Muscle layer of duodenum (tissue), 2 donors: Measurements from ENCODE around the gene PCDHB8.
"Not testable (repeated sequence)": the region's sequence is repeated elsewhere in the genome, so short reads cannot be mapped to it uniquely, and the experiment has no call there.

ENCODE experiments used
- H3K27ac ChIP-seq: one replicate; pipeline ENCODE4 v1.7.0; 2013; ENCODE audit warnings: mild to moderate bottlenecking, low read length
- H3K27me3 ChIP-seq: one replicate; pipeline ENCODE4 v1.7.0; 2013; ENCODE audit warnings: low read depth, mild to moderate bottlenecking, control low read depth, low read length
- H3K36me3 ChIP-seq, 2 donors: one replicate each; pipeline ENCODE4 v1.7.0; 2013; ENCODE audit warnings: low read length in 2 of 2, control low read depth in 1 of 2, mild to moderate bottlenecking in 1 of 2; ENCODE audit not compliant: insufficient read depth in 2 of 2, control insufficient read depth in 1 of 2
- H3K4me1 ChIP-seq, 2 donors: one replicate each; pipeline ENCODE4 v1.7.0; 2013; ENCODE audit warnings: low read length in 2 of 2, mild to moderate bottlenecking in 2 of 2, control low read depth in 1 of 2, moderate library complexity in 1 of 2; ENCODE audit not compliant: insufficient read depth in 2 of 2, control insufficient read depth in 1 of 2
- H3K4me3 ChIP-seq, 2 donors: one replicate each; pipeline ENCODE4 v1.7.0; 2013; ENCODE audit warnings: low read length in 2 of 2, low read depth in 1 of 2, mild to moderate bottlenecking in 1 of 2
- H3K9me3 ChIP-seq, 2 donors: one replicate each; pipeline ENCODE4 v1.7.0; 2013; ENCODE audit warnings: low read length in 2 of 2, control low read depth in 1 of 2, mild to moderate bottlenecking in 1 of 2; ENCODE audit not compliant: control insufficient read depth in 1 of 2
- donor health status: healthy.

Gene PCDHB8

DNA sequence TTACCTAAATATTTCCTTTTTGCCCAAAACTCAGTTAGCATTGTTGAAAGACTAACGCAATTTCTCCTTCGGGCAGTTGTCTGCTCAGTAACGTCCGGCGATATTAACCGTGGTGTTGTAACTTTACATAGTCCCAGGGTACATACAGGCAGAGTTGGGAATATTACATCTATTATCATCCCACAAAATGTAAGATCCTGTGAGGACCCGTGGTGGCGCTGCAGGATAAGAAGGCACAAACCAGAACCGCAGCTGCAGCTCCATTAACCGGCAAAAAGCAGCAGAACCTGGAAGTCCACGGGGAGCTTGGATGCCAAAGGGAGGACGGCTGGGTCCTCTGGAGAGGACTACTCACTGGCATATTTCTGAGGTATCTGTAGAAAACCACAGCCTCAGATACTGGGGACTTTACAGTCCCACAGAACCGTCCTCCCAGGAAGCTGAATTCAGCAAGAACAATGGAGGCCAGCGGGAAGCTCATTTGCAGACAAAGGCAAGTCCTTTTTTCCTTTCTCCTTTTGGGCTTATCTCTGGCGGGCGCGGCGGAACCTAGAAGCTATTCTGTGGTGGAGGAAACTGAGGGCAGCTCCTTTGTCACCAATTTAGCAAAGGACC, at the start of gene PCDHB8:
PCDHB8 (plus strand) TSS at position 214 of the 615 bp plus-strand sequence; CDS start at position 459, 245 bp downstream.
- H3K27ac ChIP-seq, H3K4me1 ChIP-seq, H3K27me3 ChIP-seq, H3K36me3 ChIP-seq: not testable (repeated sequence)
- Histone ChIP-seq H3K4me3 (peak within 1 kb of the TSS in 1 of 2 donors; percentile 17), H3K9me3 (peaks cover 43 to 66% of the 10 kb centered on the region in 2 donors)

DNA sequence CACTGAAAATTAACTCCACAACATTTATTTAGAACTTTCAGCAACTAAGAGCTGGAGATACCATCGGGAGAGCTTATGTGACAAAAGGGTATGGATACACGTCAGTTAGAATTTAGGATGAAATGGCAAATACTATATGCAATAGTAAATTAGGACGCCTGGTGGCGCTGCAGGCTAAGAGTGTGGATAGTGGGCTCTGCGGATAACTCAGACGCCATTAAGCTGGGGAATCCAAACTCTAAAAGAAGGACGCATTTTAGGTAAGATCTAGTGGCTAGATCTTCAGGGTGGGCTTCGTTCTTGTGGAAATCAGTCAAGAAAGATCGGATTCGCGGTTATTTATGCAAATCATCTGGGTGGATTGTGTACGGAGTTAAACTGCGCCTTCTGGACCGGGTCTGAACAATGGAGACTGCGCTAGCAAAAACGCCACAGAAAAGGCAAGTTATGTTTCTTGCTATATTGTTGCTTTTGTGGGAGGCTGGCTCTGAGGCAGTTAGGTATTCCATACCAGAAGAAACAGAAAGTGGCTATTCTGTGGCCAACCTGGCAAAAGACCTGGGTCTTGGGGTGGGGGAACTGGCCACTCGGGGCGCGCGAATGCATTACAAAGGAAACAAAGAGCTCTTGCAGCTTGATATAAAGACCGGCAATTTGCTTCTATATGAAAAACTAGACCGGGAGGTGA, 42.4 kb upstream of the PCDHB8 start, which contains the start of gene PCDHB5:
PCDHB5 (plus strand) TSS at position 177 of the 688 bp plus-strand sequence; CDS start at position 406, 229 bp downstream.
- no peaks in the 10 kb centered on the region for H3K36me3 ChIP-seq
- peak within 1 kb of the TSS; percentile 42 to 69 for H3K4me3 ChIP-seq
- H3K27me3 ChIP-seq: no peaks in the 10 kb centered on the region
- H3K4me1 ChIP-seq: no peaks in the 10 kb centered on the region
- peaks cover 24 to 62% of the 10 kb centered on the region in 2 donors for H3K9me3 ChIP-seq
- no peak within 1 kb of the TSS for H3K27ac ChIP-seq

DNA sequence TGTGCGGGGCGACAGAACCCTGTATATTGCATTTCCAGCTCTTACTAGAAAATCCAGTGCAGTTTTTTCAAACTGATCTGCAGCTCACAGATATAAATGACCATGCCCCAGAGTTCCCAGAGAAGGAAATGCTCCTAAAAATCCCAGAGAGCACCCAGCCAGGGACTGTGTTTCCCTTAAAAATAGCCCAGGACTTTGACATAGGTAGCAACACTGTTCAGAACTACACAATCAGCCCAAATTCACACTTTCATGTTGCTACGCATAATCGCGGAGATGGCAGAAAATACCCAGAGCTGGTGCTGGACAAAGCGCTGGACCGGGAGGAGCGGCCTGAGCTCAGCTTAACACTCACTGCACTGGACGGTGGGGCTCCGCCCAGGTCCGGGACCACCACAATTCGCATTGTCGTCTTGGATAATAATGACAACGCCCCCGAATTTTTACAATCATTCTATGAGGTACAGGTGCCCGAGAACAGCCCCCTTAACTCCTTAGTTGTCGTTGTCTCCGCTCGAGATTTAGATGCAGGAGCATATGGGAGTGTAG, 41.8 kb upstream of the PCDHB8 start:
- peaks cover 24 to 61% of the 10 kb centered on the region in 2 donors for H3K9me3 ChIP-seq
- H3K27ac ChIP-seq: no peak overlapping the region
- peak overlapping the region; percentile 42 to 69 for H3K4me3 ChIP-seq
- no peaks in the 10 kb centered on the region for H3K27me3 ChIP-seq
- no peaks in the 10 kb centered on the region for H3K4me1 ChIP-seq
- H3K36me3 ChIP-seq: no peaks in the 10 kb centered on the region

DNA sequence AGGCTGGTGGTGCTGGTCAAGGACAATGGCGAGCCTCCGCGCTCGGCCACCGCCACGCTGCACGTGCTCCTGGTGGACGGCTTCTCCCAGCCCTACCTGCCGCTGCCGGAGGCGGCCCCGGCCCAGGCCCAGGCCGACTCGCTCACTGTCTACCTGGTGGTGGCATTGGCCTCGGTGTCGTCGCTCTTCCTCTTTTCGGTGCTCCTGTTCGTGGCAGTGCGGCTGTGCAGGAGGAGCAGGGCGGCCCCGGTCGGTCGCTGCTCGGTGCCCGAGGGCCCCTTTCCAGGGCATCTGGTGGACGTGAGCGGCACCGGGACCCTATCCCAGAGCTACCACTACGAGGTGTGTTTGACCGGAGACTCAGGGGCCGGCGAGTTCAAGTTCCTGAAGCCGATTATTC, 40.2 kb upstream of the PCDHB8 start:
- H3K27me3 ChIP-seq, H3K27ac ChIP-seq, H3K4me1 ChIP-seq, H3K36me3 ChIP-seq: not testable (repeated sequence)
- Histone ChIP-seq H3K4me3 (peak overlapping the region in 1 of 2 donors; percentile 69), H3K9me3 (peaks cover 22 to 61% of the 10 kb centered on the region in 2 donors)

DNA sequence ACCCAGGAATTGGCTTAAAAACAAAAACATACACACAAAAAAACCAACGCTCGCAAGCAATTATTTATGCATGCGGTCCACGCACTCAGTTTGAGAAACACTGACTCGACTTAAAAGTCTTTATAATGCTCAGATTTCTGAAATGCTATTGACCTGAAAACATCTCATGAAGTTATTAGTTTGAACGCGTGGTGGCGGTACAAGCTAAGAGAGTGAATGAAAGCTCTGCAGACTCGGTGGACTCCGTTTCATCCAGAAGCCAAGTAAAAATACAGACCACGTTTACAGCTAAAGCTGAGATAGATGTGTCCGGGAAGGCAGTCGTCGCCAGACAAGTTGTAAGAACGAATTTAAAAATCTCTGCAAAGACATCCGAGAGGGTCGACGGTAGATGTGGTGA, 27.8 kb upstream of the PCDHB8 start, which contains the start of gene PCDHB6:
PCDHB6 (plus strand) TSS at position 246 of the 400 bp plus-strand sequence. CDS start 201 bp downstream, outside the sequence.
- Histone ChIP-seq H3K4me1 (no peaks in the 10 kb centered on the region), H3K36me3 (no peaks in the 10 kb centered on the region), H3K27ac (no peak within 1 kb of the TSS), H3K9me3 (peaks cover 16 to 61% of the 10 kb centered on the region in 2 donors), H3K27me3 (no peaks in the 10 kb centered on the region), H3K4me3 (peak within 1 kb of the TSS; percentile 41 to 50)

DNA sequence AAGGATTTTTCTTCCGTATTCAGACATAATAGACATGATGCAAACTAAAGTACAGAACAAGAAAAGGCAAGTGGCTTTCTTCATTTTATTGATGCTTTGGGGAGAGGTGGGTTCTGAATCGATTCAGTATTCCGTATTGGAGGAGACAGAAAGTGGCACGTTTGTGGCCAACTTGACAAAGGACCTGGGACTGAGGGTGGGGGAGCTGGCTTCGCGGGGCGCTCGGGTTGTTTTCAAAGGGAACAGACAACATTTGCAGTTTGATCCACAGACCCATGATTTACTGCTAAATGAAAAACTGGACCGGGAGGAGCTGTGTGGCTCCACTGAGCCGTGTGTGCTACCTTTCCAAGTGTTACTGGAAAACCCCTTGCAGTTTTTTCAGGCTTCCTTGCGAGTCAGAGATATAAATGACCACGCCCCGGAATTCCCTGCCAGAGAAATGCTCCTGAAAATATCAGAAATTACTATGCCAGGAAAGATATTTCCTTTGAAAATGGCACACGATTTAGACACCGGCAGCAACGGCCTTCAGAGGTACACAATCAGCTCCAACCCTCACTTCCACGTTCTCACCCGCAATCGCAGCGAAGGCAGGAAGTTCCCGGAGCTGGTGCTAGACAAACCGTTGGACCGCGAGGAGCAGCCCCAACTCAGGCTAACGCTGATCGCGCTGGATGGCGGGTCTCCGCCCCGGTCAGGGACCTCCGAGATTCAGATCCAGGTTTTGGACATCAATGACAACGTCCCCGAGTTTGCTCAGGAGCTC, 27.2 kb upstream of the PCDHB8 start:
- Histone ChIP-seq H3K27me3 (no peaks in the 10 kb centered on the region), H3K4me3 (peak overlapping the region; percentile 41 to 50), H3K9me3 (peaks cover 16 to 66% of the 10 kb centered on the region in 2 donors), H3K27ac (no peak overlapping the region), H3K4me1 (no peaks in the 10 kb centered on the region), H3K36me3 (no peaks in the 10 kb centered on the region)

DNA sequence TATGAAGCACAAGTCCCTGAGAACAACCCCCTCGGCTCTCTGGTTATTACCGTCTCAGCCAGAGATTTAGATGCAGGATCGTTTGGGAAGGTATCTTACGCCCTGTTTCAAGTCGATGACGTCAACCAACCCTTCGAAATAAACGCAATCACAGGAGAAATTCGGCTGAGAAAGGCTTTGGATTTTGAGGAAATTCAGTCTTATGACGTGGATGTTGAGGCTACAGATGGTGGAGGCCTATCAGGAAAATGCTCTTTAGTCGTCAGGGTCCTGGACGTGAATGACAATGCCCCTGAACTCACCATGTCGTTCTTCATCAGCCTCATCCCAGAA, 26.6 kb upstream of the PCDHB8 start:
- Histone ChIP-seq H3K27me3 (no peaks in the 10 kb centered on the region), H3K36me3 (no peaks in the 10 kb centered on the region), H3K4me3 (peak overlapping the region; percentile 8 to 50), H3K4me1 (no peaks in the 10 kb centered on the region), H3K27ac (no peak overlapping the region), H3K9me3 (peaks cover 16 to 70% of the 10 kb centered on the region in 2 donors)

DNA sequence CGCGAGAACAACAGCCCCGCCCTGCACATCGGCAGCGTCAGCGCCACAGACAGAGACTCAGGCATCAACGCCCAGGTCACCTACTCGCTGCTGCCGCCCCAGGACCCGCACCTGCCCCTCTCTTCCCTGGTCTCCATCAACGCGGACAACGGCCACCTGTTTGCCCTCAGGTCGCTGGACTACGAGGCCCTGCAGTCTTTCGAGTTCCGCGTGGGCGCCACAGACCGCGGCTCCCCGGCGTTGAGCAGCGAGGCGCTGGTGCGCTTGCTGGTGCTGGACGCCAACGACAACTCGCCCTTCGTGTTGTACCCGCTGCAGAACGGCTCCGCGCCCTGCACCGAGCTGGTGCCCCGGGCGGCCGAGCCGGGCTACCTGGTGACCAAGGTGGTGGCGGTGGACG, 26.0 kb upstream of the PCDHB8 start:
- H3K36me3 ChIP-seq, H3K4me1 ChIP-seq, H3K27me3 ChIP-seq, H3K27ac ChIP-seq: not testable (repeated sequence)
- Histone ChIP-seq H3K9me3 (peaks cover 20 to 71% of the 10 kb centered on the region in 2 donors), H3K4me3 (peak overlapping the region in 1 of 2 donors; percentile 36)

DNA sequence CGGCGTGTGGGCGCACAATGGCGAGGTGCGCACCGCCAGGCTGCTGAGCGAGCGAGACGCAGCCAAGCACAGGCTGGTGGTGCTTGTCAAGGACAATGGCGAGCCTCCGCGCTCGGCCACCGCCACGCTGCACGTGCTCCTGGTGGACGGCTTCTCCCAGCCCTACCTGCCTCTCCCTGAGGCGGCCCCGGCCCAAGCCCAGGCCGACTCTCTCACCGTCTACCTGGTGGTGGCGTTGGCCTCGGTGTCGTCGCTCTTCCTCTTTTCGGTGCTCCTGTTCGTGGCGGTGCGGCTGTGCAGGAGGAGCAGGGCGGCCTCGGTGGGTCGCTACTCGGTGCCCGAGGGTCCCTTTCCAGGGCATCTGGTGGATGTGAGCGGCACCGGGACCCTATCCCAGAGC, 25.5 kb upstream of the PCDHB8 start:
- Histone ChIP-seq H3K4me3 (peak overlapping the region in 1 of 2 donors; percentile 36), H3K9me3 (peaks cover 23 to 75% of the 10 kb centered on the region in 2 donors)
- H3K4me1 ChIP-seq, H3K27me3 ChIP-seq, H3K27ac ChIP-seq, H3K36me3 ChIP-seq: not testable (repeated sequence)

DNA sequence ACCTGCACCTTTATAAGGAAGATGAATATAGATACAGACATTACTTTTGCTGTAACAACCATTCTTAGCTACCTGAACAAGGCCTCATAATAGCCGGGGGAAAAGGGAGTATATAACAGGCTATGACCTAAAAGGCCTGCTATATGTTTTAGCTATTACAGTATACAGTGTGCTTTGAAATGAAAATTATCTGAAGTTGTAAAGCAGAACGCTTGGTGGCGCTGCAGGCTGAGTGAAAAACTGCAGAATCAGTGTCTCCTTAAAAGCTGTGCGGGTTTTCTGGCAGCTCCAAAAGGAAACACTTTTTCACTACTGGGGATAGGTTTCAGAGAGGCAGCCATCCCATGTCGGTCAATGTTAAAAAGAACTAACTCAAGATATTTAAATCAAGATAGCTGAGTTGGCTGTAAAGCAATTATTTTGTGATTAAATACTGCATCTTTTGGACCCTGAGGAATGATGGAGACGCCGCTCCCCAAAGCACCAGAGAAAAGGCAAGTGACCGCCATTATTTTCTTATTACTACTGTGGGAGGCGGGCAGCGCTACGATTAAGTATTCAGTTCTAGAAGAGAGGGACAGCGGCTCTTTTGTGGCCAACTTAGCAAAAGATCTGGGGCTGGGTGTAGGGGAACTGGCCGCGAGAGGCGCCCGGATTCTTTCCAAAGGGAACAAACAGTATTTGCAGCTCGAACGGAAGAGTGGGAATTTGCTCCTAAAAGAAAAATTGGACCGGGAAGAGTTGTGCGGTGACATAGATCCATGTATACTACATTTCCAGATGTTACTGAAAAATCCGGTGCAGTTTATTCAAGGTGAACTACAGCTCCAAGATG, 21.8 kb upstream of the PCDHB8 start:
- no peaks in the 10 kb centered on the region for H3K4me1 ChIP-seq
- no peaks in the 10 kb centered on the region for H3K36me3 ChIP-seq
- H3K4me3 ChIP-seq: peak overlapping the region in 1 of 2 donors; percentile 41
- no peak overlapping the region for H3K27ac ChIP-seq
- H3K9me3 ChIP-seq: peaks cover 23 to 67% of the 10 kb centered on the region in 2 donors
- H3K27me3 ChIP-seq: no peaks in the 10 kb centered on the region
